Brain microvascular endothelial cell (primary cell): ENCODE results near the gene COPS8.

ENCODE experiments used
- DNase-seq: peaks from one replicate; pipeline ENCODE4 v3.0.0-alpha.2; 2020
- H3K27ac ChIP-seq: fragments of 250-450 bp; sonication (Bioruptor Pico); 2 replicates; pipeline ENCODE4 v1.5.1; 2020; ENCODE audit warnings: mild to moderate bottlenecking, moderate library complexity
- H3K27me3 ChIP-seq: fragments of 250-450 bp; sonication (Bioruptor Pico); replicated peaks from 2 replicates; pipeline ENCODE4 v1.5.1; 2020; ENCODE audit warnings: mild to moderate bottlenecking
- H3K36me3 ChIP-seq: fragments of 250-450 bp; sonication (Bioruptor Pico); replicated peaks from 2 replicates; pipeline ENCODE4 v1.5.1; 2020; ENCODE audit warnings: mild to moderate bottlenecking
- H3K4me3 ChIP-seq: 2 replicates; pipeline ENCODE4 v1.5.1; 2011; ENCODE audit warnings: low read depth, mild to moderate bottlenecking, control low read depth, low read length, moderate library complexity
- CTCF ChIP-seq: IDR thresholded peaks from 2 replicates; pipeline ENCODE4 v1.5.1; 2011; ENCODE audit warnings: low read depth, mild to moderate bottlenecking, moderate library complexity, low read length, control low read depth, inconsistent platforms; ENCODE audit errors: missing control alignments
- in situ Hi-C: cut with HindIII; loops from 2 replicates; pipeline ENCODE4 v1.10.0; 2017; ENCODE audit warnings: low sequenced_read_pairs, low pct_ligation_motif_present

The COPS8 gene

GRCh38 chr2:237060534-237061312, 25.0 kb upstream of the COPS8 start:
- H3K4me3 ChIP-seq = no peak overlapping the region
- no peaks in the 10 kb centered on the region for H3K27me3 ChIP-seq
- no peak overlapping the region for H3K27ac ChIP-seq
- in situ Hi-C loops = loop anchor here (25.0 kb wide), 1 partner anchor 723 kb away; no protein-coding TSS in a partner anchor
- peak; percentile 78 for TF ChIP-seq CTCF
- H3K36me3 ChIP-seq = no peaks in the 10 kb centered on the region
- DNase-seq = peak; percentile 63

- no peaks in the 10 kb centered on the region for H3K27me3 ChIP-seq
- H3K4me3 ChIP-seq = no peak overlapping the region
- no peak for DNase-seq
- in situ Hi-C loops = loop anchor here (25.0 kb wide), 1 partner anchor 724 kb away; no protein-coding TSS in a partner anchor
- H3K27ac ChIP-seq = no peak overlapping the region
- no peaks in the 10 kb centered on the region for H3K36me3 ChIP-seq
- no peak for TF ChIP-seq CTCF
These were observed 24.3 kb upstream of the COPS8 start for GRCh38 chr2:237061356-237061755.

GRCh38 chr2:237062585-237062984, 23.1 kb upstream of the COPS8 start:
- DNase-seq = no peak
- in situ Hi-C loops = loop anchor here (25.0 kb wide), 1 partner anchor 725 kb away; no protein-coding TSS in a partner anchor
- Histone ChIP-seq H3K27ac (no peak overlapping the region), H3K4me3 (no peak overlapping the region), H3K27me3 (no peaks in the 10 kb centered on the region), H3K36me3 (no peaks in the 10 kb centered on the region)
- no peak for TF ChIP-seq CTCF

GRCh38 chr2:237064203-237065070, 21.3 kb upstream of the COPS8 start:
- TF ChIP-seq CTCF = no peak
- no peak overlapping the region for H3K27ac ChIP-seq
- H3K27me3 ChIP-seq = no peaks in the 10 kb centered on the region
- H3K4me3 ChIP-seq = no peak overlapping the region
- in situ Hi-C loops = loop anchor here (25.0 kb wide), 1 partner anchor 727 kb away; no protein-coding TSS in a partner anchor
- no peak for DNase-seq
- H3K36me3 ChIP-seq = no peaks in the 10 kb centered on the region

GRCh38 chr2:237065071-237065377, 20.7 kb upstream of the COPS8 start:
- Histone ChIP-seq H3K27me3 (no peaks in the 10 kb centered on the region), H3K27ac (no peak overlapping the region), H3K36me3 (no peaks in the 10 kb centered on the region), H3K4me3 (no peak overlapping the region)
- no peak for DNase-seq
- in situ Hi-C loops = loop anchor here (25.0 kb wide), 1 partner anchor 728 kb away; no protein-coding TSS in a partner anchor
- TF ChIP-seq CTCF = no peak
